ENCODE data around the gene SYNE4.

SYNE4 gene

DNA sequence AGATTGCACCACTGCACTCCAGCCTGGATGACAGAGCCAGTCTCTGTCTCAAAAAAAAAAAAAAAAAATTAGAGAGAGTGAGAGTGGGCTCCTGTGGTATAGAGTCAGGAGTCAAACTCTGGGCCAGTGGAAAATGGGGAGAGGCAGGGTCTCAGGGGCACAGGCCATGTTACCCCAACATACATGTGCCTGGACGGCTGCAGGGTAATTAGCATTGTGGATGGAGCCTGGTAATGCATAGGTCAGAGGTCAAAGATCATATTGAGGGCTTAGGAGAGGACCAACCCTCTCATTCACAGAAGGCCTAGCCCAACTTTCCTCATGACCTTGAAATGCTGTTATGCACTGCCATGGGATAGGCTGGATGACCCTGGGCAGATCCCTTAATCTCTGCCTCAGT, 16.9 kb upstream of the SYNE4 start:
- no peak for DNase-seq (ENCODE audit: low read depth, low spot score)

- DNase-seq (ENCODE audit: low read depth, low spot score) = no peak
These were observed 14.8 kb upstream of the SYNE4 start for GRCh38 chr19:36023432-36023831.

DNA sequence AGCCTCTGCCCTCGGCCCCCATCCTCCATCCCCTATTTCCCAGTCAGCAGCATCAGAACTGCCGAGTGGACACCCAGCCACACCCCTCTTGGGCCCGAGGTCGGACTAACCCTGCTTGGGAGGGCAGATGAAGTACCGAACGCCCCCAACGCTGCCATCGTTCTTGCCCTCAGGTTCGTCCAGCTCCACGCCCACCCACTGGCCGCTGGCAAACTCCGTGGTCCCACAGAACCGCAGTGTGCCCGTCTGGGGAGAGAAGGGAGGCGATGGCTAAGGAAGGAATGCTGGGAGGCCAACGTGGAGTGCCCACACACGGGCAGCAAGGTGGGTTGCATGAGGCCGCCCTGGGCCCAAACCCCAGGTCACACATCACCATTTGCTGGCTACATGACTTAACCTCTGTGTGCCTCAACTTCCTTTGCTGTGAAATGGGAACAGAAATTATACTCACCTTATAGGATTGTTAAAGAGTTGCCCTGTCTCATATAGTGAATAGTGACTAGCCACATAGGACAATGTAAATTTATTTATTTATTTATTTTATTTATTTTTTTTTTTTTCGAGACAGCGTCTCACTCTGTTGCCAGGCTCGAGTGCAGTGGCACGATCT, 10.6 kb upstream of the SYNE4 start:
- no peak for DNase-seq (ENCODE audit: low read depth, low spot score)

DNA sequence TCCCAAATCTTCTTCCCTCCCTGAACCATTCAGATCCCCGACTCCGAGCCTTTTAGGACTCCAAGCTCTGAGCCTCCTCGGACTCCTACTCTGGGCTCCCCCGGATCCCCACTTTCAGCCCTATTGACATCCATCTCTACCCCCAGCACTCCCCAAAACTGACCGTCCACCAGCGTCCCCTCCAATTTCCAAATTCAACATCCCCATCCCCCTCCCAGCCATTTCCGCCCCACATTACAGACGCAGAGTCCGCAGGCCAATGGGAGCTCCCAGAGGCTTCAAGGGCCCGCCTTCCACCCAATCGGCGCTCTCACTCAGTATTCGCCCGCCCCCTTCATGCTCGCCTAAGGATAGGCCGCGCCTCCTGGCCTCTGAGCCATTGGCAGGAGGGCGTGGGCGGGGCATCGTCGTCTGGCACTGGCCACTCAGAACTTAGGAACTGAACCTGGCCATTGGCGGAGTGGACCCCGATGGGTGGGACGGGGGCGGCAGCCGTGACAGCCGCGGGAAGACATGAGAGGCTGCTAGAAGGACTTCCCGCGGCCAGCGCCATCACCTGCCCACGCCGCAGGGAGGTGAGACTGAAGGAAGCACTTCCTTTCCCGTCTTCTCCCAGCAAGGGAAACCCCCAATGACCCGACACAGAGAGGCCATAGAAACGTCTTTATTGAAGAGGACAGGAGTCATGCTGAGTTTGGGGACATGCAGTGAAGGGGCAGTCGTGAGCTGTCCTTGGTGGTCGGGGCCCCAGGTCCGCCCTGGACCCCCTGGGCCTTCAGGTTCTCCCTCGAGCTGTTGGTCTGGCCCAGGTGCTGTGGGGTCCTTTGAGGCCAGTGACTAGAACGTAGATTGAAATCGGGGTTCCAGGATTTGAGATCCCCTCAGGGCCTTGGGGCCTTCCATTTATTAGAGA, 5.7 kb upstream of the SYNE4 start, which contains the start of gene ALKBH6:
ALKBH6 (minus strand) TSS at position 202 of the 913 bp plus-strand sequence. CDS start 816 bp downstream, outside the sequence.
- peak; percentile 96 for DNase-seq (ENCODE audit: low read depth, low spot score)

DNA sequence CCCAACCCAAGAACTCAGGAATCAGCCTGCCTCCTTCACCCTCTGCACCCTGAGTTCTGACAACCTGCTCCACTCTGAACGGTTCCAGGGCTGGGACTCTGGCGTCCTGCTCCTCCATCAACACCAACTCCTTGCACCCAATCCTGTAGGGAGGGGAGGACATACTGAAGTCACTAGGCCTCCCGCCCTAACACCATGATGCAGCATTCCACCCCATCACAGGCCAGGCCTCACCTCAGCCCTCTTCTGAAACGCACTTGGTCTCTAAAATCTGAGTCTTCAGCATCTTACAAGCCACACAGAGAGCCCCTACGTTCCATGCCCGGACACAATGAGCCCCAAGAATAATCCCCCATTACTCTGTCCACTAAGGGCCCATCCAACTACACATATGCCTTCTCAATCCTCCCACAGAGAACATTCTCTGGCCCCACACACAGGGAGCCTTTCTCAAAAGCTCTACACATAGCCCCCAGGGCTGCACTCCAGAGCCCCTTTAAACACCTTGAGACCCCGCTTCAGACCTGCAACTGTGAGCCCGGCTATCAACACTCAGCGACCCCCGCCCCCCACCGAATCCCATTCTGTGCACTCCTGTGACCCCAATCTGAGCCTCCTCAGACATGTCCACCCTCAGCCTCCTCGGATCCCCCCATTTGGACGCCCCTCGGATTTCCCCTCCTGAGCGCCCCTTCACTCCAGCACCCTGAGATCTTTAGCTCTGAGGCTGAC, 4.8 kb upstream of the SYNE4 start:
- DNase-seq (ENCODE audit: low read depth, low spot score) = no peak

- DNase-seq (ENCODE audit: low read depth, low spot score) = no peak
These were observed 1.8 kb upstream of the SYNE4 start for GRCh38 chr19:36010402-36010801.

DNA sequence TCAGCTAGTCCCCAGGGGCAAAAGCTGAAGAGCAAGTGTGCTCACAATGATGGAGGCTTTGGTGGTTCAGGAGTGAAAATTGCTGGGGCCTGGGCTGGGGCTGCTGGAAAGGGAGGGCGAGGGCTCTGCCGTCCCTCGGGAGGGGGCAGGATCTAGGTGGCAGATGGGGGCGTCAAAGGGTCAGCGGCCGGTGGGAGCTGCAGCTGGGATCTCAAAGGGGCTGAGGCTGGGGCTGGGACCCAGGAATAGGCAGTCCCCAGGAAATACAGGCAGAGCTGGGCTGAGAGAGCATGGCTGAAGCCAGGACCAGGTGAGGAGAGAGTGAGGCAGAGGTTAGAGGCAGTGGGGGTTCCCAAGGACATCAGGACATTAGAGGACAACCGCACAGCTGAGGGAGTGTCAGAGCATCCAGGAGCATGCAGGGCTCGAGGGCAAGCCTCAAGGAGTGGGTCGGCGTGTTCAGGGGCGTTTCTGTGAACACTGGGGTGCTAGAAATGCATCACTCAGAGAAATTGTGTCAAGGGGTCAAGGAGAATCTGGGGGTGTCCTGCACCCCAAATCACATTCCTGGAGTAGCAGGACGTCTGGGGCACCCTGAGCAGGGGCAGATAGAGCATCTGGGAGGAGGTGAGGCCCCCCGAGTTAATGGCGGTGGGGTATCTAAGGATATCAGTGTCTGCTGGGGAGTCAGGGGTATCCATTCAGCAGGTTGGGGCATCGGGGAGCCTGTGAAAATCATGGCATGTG, 1.2 kb upstream of the SYNE4 start:
- DNase-seq (ENCODE audit: low read depth, low spot score) = no peak

DNA sequence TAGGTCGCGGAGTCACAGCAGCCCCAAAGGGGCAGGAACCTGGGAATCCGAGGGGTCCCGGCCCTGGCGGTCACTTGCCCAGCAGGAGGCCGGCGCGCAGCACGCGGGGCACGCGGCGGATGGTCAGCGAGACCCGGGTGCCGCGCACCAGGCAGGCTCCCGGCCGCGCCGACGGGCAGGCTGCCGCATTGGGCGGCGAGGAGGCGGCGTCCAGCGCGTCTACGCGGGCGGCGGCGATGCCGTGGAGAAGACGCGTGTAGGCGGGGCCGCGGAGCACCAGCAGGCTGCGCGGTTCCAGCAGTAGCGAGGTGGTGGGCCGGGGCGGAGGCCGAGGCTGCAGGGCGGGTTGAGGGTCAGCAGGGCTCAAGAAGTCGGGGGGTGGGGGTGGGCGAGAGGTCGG, 607 bp upstream of the SYNE4 start:
- no peak for DNase-seq (ENCODE audit: low read depth, low spot score)

DNA sequence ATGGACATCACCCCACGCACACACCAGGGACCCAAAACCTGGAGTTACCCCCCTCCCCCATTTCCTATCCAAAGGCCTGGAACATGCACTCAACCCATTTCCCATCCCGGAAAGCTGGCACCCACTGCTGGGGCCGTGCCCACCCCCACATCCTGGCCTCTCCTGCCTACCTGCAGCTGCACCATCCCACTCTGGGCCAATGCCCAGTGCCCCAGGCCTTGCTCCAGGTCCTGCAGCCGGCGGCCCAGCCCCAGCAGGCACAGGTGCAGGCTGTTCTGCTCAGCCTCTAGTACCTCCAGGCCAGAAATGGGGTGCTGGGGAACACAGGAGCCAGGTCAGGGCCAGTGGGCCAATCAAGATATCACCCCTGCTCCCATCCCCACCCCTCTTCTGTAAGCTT, 1.7 kb downstream of the SYNE4 start:
- DNase-seq (ENCODE audit: low read depth, low spot score) = no peak

GRCh38 chr19:36003284-36003683, 5.3 kb downstream of the SYNE4 start:
- no peak for DNase-seq (ENCODE audit: low read depth, low spot score)

- DNase-seq (ENCODE audit: low read depth, low spot score) = no peak
These were observed 7.0 kb downstream of the SYNE4 start for GRCh38 chr19:36001605-36002004.

DNA sequence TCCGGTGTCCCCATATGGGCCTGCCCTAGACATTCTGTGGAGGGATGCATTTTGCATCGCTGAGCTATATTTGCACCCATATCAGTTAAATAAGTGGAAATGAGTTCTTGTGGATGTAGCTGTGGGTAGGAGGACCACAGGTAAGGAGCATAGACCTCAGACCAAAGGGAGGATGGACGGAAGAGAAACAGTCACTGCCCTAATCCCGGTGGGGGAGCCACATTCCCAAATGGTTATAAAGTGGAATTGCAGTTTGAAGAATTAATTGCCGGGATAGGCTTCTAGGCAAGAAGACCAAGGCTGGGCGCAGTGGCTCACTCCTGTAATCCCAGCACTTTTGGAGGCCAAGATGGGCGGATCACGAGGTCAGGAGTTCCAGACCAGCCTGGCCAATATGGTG, 11.8 kb downstream of the SYNE4 start:
- DNase-seq (ENCODE audit: low read depth, low spot score) = no peak

- peak; percentile 65 for DNase-seq (ENCODE audit: low read depth, low spot score)
These were observed 13.3 kb downstream of the SYNE4 start, which contains the start of gene SDHAF1 for GRCh38 chr19:35995048-35995993. Gene SDHAF1 (plus strand): TSS chr19:35995188. CDS start chr19:35995275, 87 bp downstream.

GRCh38 chr19:35993923-35994598, 14.6 kb downstream of the SYNE4 start:
- no peak for DNase-seq (ENCODE audit: low read depth, low spot score)

DNA sequence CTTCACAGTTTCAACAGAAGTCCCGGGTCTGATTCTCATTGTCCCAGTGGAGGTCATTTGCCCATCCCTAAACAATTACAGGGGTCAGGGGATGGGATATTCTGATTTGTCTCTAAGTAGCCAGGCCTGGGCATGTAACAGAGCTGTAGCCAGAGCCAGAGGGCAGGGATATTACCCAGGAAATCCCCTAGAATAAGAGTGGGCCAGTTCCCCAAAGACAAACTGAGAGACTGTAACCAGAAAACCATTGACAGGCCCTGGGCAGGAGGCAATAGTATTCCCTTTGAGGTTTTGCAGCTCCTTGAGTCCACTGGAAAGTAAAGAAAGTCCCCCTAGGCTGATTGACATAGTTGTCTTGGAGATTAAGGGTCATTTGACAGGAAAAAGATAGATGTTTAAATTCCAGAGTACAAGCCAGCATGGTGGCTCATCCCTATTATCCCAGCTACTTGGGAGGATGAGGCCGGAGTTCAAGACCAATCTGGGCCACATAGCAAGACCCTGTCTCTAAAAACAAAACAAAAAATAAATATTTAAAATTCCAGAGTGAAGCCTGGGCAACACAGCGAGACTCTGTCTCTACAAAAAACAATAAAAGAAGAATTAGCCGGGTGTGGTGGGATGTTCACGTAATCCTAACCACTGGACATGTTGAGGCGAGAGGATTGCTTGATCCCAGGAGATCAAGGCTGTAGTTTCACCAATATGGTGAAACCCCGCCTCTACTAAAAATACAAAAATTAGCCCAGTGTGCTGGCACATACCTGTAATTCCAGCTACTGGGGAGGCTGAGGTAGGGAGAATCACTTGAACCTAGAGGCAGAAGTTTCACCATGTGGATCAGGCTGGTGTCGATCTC, 15.5 kb downstream of the SYNE4 start:
- no peak for DNase-seq (ENCODE audit: low read depth, low spot score)

DNA sequence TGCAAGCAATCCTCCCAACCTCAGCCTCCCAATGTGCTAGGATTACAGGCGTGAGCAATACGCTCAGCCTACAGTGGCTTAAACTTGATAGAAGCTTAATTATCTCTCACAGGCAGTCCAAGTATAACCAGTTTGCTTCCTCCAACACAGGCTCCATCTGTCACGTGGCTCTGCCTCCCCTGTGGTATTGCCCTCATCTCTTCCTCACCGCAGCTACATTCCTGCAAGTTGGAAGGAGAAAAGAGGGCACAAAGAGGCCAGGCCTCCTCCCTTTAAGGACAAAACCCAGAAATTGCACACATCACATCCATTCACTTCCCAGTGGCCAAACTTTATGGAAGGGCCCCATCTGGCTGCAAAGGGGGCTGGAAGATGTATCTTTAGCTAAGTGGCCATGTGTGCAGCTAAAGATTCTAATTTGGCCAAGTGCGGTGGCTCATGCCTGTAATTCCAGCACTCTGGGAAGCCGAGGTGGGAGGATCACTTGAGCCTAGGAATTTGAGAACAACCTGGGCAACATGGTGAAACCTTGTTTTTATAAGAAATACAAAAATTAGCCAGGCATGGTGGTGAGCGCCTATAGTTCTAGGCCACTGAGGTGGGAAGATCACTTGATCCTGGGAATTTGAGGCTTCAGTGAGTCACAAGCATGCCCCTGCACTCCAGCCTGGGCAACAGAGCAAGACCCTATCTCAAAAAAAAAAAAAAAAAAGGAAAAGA, 16.7 kb downstream of the SYNE4 start:
- no peak for DNase-seq (ENCODE audit: low read depth, low spot score)

- no peak for DNase-seq (ENCODE audit: low read depth, low spot score)
These were observed 17.6 kb downstream of the SYNE4 start for GRCh38 chr19:35990771-35991730.

All from brain pericyte (primary cell).